KMS-11 (cell line): ENCODE measurements around the gene DAP.

ENCODE experiments used
- H2AFZ ChIP-seq: fragments of 200-600 bp; sonication (generic); 2 replicates; pipeline ENCODE4 v1.6.1; 2016; ENCODE audit warnings: antibody characterized with exemption, mixed run types, low read depth
- H3K27ac ChIP-seq: fragments of 200-600 bp; sonication (generic); 2 replicates; pipeline ENCODE4 v1.6.1; 2016; ENCODE audit warnings: mild to moderate bottlenecking, mixed run types
- H3K27me3 ChIP-seq: fragments of 200-600 bp; sonication (generic); 2 replicates; pipeline ENCODE4 v1.6.1; 2017; ENCODE audit warnings: mild to moderate bottlenecking, low read depth, mixed run types, moderate library complexity; ENCODE audit not compliant: insufficient read depth
- H3K36me3 ChIP-seq: fragments of 200-600 bp; sonication (generic); 2 replicates; pipeline ENCODE4 v1.6.1; 2017; ENCODE audit warnings: mild to moderate bottlenecking, mixed run types; ENCODE audit not compliant: insufficient read depth
- H3K4me1 ChIP-seq: fragments of 200-600 bp; sonication (generic); 2 replicates; pipeline ENCODE4 v1.6.1; 2016; ENCODE audit warnings: mild to moderate bottlenecking, low read depth, mixed run types; ENCODE audit not compliant: poor library complexity, severe bottlenecking
- H3K4me2 ChIP-seq: fragments of 200-600 bp; sonication (generic); 2 replicates; pipeline ENCODE4 v1.7.0; 2016; ENCODE audit warnings: mild to moderate bottlenecking, mixed run types
- H3K4me3 ChIP-seq: fragments of 200-600 bp; sonication (generic); IDR thresholded peaks from 2 replicates; pipeline ENCODE4 v1.6.1; 2017; ENCODE audit warnings: low read depth, low read length, mixed read lengths; ENCODE audit not compliant: insufficient read depth
- H3K79me2 ChIP-seq: fragments of 200-600 bp; sonication (generic); 2 replicates; pipeline ENCODE4 v1.6.1; 2016; ENCODE audit warnings: low read depth, mixed run types; ENCODE audit not compliant: insufficient read depth
- H3K9ac ChIP-seq: fragments of 200-600 bp; sonication (generic); 2 replicates; pipeline ENCODE4 v1.6.1; 2016; ENCODE audit warnings: mild to moderate bottlenecking, mixed run types
- H4K20me1 ChIP-seq: fragments of 200-600 bp; sonication (generic); 2 replicates; pipeline ENCODE4 v1.6.1; 2016; ENCODE audit warnings: mild to moderate bottlenecking, mixed run types; ENCODE audit not compliant: insufficient read depth
- TF ChIP-seq, protein P1 (sequence below): fragments of 200-600 bp; sonication (generic); conservative IDR thresholded peaks from 2 replicates; pipeline ENCODE4 v1.6.1; 2017; ENCODE audit warnings: low read depth, mild to moderate bottlenecking, antibody characterized with exemption, low read length, moderate library complexity, mixed read lengths

The DAP gene

DNA sequence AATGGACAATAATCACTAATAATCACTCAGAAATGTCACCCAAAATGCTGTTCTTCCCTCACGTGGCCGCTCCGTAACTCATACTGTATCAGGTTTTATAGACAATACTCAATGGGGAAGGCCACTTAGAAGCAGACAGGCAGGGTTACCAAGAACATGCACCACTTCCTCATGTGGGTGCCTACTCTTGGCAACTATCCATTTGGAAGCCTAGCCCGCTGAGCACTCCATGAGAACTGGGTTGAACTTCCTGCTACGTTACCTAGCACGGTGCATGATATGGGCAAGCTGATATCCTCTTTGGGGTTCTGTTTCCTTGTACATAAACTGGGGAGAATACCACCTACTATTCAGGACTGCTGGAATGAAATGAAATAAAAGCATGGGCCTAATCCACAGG lies 14.3 kb downstream of the DAP start:
- Histone ChIP-seq H2AFZ (no peak overlapping the region), H3K9ac (no peak overlapping the region), H3K4me1 (no peaks in the 10 kb centered on the region), H3K4me2 (no peak overlapping the region), H3K4me3 (no peak overlapping the region), H3K27ac (no peak overlapping the region), H3K27me3 (no peaks in the 10 kb centered on the region), H3K79me2 (no peaks in the 10 kb centered on the region), H4K20me1 (no peaks in the 10 kb centered on the region), H3K36me3 (peaks cover 3% of the 10 kb centered on the region; the same call in 1 of the 2 replicates)
- TF ChIP-seq, protein P1, sequence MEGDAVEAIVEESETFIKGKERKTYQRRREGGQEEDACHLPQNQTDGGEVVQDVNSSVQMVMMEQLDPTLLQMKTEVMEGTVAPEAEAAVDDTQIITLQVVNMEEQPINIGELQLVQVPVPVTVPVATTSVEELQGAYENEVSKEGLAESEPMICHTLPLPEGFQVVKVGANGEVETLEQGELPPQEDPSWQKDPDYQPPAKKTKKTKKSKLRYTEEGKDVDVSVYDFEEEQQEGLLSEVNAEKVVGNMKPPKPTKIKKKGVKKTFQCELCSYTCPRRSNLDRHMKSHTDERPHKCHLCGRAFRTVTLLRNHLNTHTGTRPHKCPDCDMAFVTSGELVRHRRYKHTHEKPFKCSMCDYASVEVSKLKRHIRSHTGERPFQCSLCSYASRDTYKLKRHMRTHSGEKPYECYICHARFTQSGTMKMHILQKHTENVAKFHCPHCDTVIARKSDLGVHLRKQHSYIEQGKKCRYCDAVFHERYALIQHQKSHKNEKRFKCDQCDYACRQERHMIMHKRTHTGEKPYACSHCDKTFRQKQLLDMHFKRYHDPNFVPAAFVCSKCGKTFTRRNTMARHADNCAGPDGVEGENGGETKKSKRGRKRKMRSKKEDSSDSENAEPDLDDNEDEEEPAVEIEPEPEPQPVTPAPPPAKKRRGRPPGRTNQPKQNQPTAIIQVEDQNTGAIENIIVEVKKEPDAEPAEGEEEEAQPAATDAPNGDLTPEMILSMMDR, result no peak

DNA sequence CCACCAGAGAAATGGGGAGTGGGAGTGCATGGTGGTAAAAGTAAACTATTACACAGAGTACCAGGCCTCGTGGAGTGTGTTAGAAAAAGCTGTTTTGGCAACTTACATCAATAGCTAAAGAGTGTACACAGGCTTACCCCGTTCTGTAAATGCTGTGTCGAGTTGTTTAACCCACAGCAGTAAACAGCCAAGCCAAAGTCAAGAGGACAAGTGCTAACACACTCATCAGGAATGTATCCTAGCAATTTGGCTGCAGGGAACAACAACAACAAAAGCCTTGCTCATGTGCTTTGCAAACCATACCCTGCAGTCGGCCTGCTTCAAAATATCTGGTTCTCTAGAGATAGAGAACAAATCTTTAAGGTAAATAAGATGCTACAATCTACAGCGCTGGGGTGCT lies 15.9 kb downstream of the DAP start:
- H3K4me3 ChIP-seq, result no peak overlapping the region
- H4K20me1 ChIP-seq, result no peaks in the 10 kb centered on the region
- H3K36me3 ChIP-seq, result peaks cover 3% of the 10 kb centered on the region; the same call in 1 of the 2 replicates
- no peak overlapping the region for H2AFZ ChIP-seq
- no peak overlapping the region for H3K27ac ChIP-seq
- TF ChIP-seq, protein P1, result no peak
- no peak overlapping the region for H3K9ac ChIP-seq
- H3K79me2 ChIP-seq, result no peaks in the 10 kb centered on the region
- H3K4me2 ChIP-seq, result no peak overlapping the region
- H3K27me3 ChIP-seq, result no peaks in the 10 kb centered on the region
- H3K4me1 ChIP-seq, result no peaks in the 10 kb centered on the region

GRCh38 chr5:10744681-10745080 lies 16.4 kb downstream of the DAP start:
- Histone ChIP-seq H3K4me2 (no peak overlapping the region), H2AFZ (no peak overlapping the region), H3K4me1 (no peaks in the 10 kb centered on the region), H3K27me3 (no peaks in the 10 kb centered on the region), H3K9ac (no peak overlapping the region), H3K36me3 (peaks cover 3% of the 10 kb centered on the region; the same call in 1 of the 2 replicates), H3K4me3 (no peak overlapping the region), H3K79me2 (no peaks in the 10 kb centered on the region), H3K27ac (no peak overlapping the region), H4K20me1 (no peaks in the 10 kb centered on the region)
- TF ChIP-seq, protein P1, result no peak

GRCh38 chr5:10743951-10744350 lies 17.1 kb downstream of the DAP start:
- H3K36me3 ChIP-seq, result peaks cover 3% of the 10 kb centered on the region; the same call in 1 of the 2 replicates
- H3K4me1 ChIP-seq, result no peaks in the 10 kb centered on the region
- H2AFZ ChIP-seq, result no peak overlapping the region
- no peaks in the 10 kb centered on the region for H4K20me1 ChIP-seq
- TF ChIP-seq, protein P1, result no peak
- H3K9ac ChIP-seq, result no peak overlapping the region
- H3K4me3 ChIP-seq, result no peak overlapping the region
- H3K79me2 ChIP-seq, result no peaks in the 10 kb centered on the region
- no peaks in the 10 kb centered on the region for H3K27me3 ChIP-seq
- no peak overlapping the region for H3K27ac ChIP-seq
- H3K4me2 ChIP-seq, result no peak overlapping the region
